ENCODE results near the gene OR8U1. TPM values are rescaled to one million over a fixed set of nuclear protein-coding genes. Genes with fewer than 3 reads are reported as not detected.

Gene OR8U1
- total and polyA plus RNA-seq, 2 experiments from 2014 or later = not detected

DNA sequence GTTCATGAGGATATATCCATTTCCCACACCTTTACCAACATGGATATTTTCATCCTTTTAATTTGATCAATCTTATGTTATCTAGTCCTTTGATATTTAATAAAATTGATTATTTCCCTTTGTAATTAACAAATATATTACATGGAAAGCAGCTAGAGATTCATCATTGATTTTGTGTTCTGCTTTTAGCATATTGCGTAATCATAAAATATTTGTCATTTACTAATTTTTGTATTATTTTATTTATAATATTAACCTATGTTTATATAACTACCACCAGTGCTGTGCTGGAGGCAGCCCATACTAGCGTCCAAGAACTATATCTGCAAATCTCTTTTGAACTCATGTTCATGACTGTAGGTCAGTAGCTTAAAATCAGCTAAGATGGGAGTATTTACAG lies 4.7 kb downstream of the OR8U1 start (continued):
- TF ChIP-seq EZH2 (IDR thresholded peaks at IDR 0.05; ENCODE audit: low read depth, unreplicated experiment) (no peak), POLR2AphosphoS5 (IDR thresholded peaks at IDR 0.05; ENCODE audit: low read depth) (no peak), CTCF (conservative IDR thresholded peaks at IDR 0.05; ENCODE audit: low read depth in 2 of 2) (no peak)

GRCh38 chr11:56394381-56394780 lies 19.0 kb downstream of the OR8U1 start:
- Mint-ChIP-seq H3K9me3 (no peaks in the 10 kb centered on the region), H3K27ac (no peak overlapping the region), H3K27me3 (ENCODE audit: insufficient read depth, low read depth, poor library complexity) (no peaks in the 10 kb centered on the region), H3K4me1 (no peaks in the 10 kb centered on the region), H3K36me3 (ENCODE audit: low read depth) (no peaks in the 10 kb centered on the region), H3K4me3 (no peak overlapping the region)
- ATAC-seq (no peak), DNase-seq (ENCODE audit: low spot score) (no peak)
- Histone ChIP-seq H3K79me2 (replicated peaks; ENCODE audit: insufficient read depth) (no peaks in the 10 kb centered on the region), H3K4me2 (no peak overlapping the region), H3F3A (replicated peaks; ENCODE audit: low read depth) (no peaks in the 10 kb centered on the region), H3K27ac (ENCODE audit: low read depth) (no peak overlapping the region), H3K4me3 (no peak overlapping the region), H3K27me3 (ENCODE audit: insufficient read depth) (no peaks in the 10 kb centered on the region), H4K20me1 (replicated peaks; ENCODE audit: insufficient read depth) (no peaks in the 10 kb centered on the region), H3K4me1 (ENCODE audit: insufficient read depth) (no peaks in the 10 kb centered on the region), H2AFZ (no peak overlapping the region), H3K36me3 (ENCODE audit: insufficient read depth) (no peaks in the 10 kb centered on the region), H3K9me2 (ENCODE audit: insufficient read depth) (no peaks in the 10 kb centered on the region)
- TF ChIP-seq CREB1 (CRISPR knock-in tag; IDR thresholded peaks at IDR 0.05; ENCODE audit: low read depth) (no peak), ZNF114 (CRISPR knock-in tag; IDR thresholded peaks at IDR 0.05) (no peak), NANOG (IDR thresholded peaks at IDR 0.05; ENCODE audit: borderline replicate concordance) (no peak), ZNF331 (CRISPR knock-in tag; IDR thresholded peaks at IDR 0.05; ENCODE audit: low read depth) (no peak), STAT1 (IDR thresholded peaks at IDR 0.05; ENCODE audit: unreplicated experiment) (no peak), JUNB (IDR thresholded peaks at IDR 0.05; ENCODE audit: unreplicated experiment) (no peak), EZH2 (IDR thresholded peaks at IDR 0.05; ENCODE audit: low read depth, unreplicated experiment) (no peak), ETS1 (IDR thresholded peaks at IDR 0.05) (no peak), POLR2AphosphoS5 (IDR thresholded peaks at IDR 0.05; ENCODE audit: low read depth) (no peak), EZH2phosphoT487 (IDR thresholded peaks at IDR 0.05; ENCODE audit: unreplicated experiment) (no peak)
- TF ChIP-seq, protein P1, sequence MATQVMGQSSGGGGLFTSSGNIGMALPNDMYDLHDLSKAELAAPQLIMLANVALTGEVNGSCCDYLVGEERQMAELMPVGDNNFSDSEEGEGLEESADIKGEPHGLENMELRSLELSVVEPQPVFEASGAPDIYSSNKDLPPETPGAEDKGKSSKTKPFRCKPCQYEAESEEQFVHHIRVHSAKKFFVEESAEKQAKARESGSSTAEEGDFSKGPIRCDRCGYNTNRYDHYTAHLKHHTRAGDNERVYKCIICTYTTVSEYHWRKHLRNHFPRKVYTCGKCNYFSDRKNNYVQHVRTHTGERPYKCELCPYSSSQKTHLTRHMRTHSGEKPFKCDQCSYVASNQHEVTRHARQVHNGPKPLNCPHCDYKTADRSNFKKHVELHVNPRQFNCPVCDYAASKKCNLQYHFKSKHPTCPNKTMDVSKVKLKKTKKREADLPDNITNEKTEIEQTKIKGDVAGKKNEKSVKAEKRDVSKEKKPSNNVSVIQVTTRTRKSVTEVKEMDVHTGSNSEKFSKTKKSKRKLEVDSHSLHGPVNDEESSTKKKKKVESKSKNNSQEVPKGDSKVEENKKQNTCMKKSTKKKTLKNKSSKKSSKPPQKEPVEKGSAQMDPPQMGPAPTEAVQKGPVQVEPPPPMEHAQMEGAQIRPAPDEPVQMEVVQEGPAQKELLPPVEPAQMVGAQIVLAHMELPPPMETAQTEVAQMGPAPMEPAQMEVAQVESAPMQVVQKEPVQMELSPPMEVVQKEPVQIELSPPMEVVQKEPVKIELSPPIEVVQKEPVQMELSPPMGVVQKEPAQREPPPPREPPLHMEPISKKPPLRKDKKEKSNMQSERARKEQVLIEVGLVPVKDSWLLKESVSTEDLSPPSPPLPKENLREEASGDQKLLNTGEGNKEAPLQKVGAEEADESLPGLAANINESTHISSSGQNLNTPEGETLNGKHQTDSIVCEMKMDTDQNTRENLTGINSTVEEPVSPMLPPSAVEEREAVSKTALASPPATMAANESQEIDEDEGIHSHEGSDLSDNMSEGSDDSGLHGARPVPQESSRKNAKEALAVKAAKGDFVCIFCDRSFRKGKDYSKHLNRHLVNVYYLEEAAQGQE (IDR thresholded peaks at IDR 0.05; ENCODE audit: unreplicated experiment) = no peak
- TF ChIP-seq, protein P2, sequence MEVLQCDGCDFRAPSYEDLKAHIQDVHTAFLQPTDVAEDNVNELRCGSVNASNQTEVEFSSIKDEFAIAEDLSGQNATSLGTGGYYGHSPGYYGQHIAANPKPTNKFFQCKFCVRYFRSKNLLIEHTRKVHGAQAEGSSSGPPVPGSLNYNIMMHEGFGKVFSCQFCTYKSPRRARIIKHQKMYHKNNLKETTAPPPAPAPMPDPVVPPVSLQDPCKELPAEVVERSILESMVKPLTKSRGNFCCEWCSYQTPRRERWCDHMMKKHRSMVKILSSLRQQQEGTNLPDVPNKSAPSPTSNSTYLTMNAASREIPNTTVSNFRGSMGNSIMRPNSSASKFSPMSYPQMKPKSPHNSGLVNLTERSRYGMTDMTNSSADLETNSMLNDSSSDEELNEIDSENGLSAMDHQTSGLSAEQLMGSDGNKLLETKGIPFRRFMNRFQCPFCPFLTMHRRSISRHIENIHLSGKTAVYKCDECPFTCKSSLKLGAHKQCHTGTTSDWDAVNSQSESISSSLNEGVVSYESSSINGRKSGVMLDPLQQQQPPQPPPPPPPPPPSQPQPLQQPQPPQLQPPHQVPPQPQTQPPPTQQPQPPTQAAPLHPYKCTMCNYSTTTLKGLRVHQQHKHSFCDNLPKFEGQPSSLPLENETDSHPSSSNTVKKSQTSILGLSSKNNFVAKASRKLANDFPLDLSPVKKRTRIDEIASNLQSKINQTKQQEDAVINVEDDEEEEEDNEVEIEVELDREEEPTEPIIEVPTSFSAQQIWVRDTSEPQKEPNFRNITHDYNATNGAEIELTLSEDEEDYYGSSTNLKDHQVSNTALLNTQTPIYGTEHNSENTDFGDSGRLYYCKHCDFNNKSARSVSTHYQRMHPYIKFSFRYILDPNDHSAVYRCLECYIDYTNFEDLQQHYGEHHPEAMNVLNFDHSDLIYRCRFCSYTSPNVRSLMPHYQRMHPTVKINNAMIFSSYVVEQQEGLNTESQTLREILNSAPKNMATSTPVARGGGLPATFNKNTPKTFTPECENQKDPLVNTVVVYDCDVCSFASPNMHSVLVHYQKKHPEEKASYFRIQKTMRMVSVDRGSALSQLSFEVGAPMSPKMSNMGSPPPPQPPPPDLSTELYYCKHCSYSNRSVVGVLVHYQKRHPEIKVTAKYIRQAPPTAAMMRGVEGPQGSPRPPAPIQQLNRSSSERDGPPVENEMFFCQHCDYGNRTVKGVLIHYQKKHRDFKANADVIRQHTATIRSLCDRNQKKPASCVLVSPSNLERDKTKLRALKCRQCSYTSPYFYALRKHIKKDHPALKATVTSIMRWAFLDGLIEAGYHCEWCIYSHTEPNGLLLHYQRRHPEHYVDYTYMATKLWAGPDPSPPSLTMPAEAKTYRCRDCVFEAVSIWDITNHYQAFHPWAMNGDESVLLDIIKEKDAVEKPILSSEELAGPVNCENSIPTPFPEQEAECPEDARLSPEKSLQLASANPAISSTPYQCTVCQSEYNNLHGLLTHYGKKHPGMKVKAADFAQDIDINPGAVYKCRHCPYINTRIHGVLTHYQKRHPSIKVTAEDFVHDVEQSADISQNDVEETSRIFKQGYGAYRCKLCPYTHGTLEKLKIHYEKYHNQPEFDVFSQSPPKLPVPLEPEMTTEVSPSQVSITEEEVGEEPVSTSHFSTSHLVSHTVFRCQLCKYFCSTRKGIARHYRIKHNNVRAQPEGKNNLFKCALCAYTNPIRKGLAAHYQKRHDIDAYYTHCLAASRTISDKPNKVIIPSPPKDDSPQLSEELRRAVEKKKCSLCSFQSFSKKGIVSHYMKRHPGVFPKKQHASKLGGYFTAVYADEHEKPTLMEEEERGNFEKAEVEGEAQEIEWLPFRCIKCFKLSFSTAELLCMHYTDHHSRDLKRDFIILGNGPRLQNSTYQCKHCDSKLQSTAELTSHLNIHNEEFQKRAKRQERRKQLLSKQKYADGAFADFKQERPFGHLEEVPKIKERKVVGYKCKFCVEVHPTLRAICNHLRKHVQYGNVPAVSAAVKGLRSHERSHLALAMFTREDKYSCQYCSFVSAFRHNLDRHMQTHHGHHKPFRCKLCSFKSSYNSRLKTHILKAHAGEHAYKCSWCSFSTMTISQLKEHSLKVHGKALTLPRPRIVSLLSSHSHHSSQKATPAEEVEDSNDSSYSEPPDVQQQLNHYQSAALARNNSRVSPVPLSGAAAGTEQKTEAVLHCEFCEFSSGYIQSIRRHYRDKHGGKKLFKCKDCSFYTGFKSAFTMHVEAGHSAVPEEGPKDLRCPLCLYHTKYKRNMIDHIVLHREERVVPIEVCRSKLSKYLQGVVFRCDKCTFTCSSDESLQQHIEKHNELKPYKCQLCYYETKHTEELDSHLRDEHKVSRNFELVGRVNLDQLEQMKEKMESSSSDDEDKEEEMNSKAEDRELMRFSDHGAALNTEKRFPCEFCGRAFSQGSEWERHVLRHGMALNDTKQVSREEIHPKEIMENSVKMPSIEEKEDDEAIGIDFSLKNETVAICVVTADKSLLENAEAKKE (CRISPR knock-in tag; IDR thresholded peaks at IDR 0.05) = no peak

All from GM23338 (cell line).